GM23248 (cell line): ENCODE measurements around the gene SH3PXD2A.
"Not testable (repeated sequence)": the region's sequence is repeated elsewhere in the genome, so short reads cannot be mapped to it uniquely, and the experiment has no call there.

Experiments
- EZH2 ChIP-seq: fragments of 200-600 bp; sonication (generic); IDR thresholded peaks from 2 replicates; pipeline ENCODE4 v1.6.1; 2018; ENCODE audit warnings: antibody characterized with exemption, mild to moderate bottlenecking; ENCODE audit not compliant: insufficient read depth, poor library complexity, severe bottlenecking
- EZH2phosphoT487 ChIP-seq: fragments of 200-600 bp; sonication (generic); IDR thresholded peaks from 2 replicates; pipeline ENCODE4 v1.6.1; 2018; ENCODE audit warnings: antibody characterized with exemption, moderate library complexity, mild to moderate bottlenecking, low read depth; ENCODE audit not compliant: insufficient read depth

GRCh38 chr10:103772846-103773245, 82.5 kb downstream of the SH3PXD2A start:
- TF ChIP-seq EZH2phosphoT487, EZH2: not testable (repeated sequence)
